Lung (tissue), 12 donors: ENCODE data around the gene PRKAA2. TPM values are rescaled to one million over a fixed set of nuclear protein-coding genes. Genes with fewer than 3 reads are reported as not detected.

Experiments
- ATAC-seq: fragments of 200-7000 bp; cut with Tn5 transposase; one replicate; pipeline ENCODE4 v1.9.1; 2020; ENCODE audit warnings: moderate number of reproducible peaks; ENCODE audit not compliant: insufficient read depth, low FRiP score
- DNase-seq, 3 donors: peaks; one replicate each; pipeline ENCODE4 v3.0.0-alpha.2; 2013 to 2017
- H3K27ac ChIP-seq, 2 donors: one replicate each; pipeline ENCODE4 v1.5.1; 2013; ENCODE audit warnings: mild to moderate bottlenecking in 2 of 2, moderate library complexity in 2 of 2, control low read depth in 1 of 2, inconsistent platforms in 1 of 2, low read depth in 1 of 2, low read length in 1 of 2
- H3K27me3 ChIP-seq, 3 donors: one replicate each; pipeline ENCODE4 v1.5.1; 2013; ENCODE audit warnings: low read length in 2 of 3; ENCODE audit not compliant: control insufficient read depth in 3 of 3, insufficient read depth in 3 of 3
- H3K36me3 ChIP-seq, 4 donors: one replicate each; pipeline ENCODE4 v1.5.1; 2013; ENCODE audit warnings: low read length in 4 of 4, mild to moderate bottlenecking in 1 of 4, moderate library complexity in 1 of 4; ENCODE audit not compliant: control insufficient read depth in 4 of 4, insufficient read depth in 4 of 4
- H3K4me1 ChIP-seq, 5 donors: one replicate each; pipeline ENCODE4 v1.5.1; 2013; ENCODE audit warnings: low read length in 5 of 5, mild to moderate bottlenecking in 2 of 5, moderate library complexity in 1 of 5; ENCODE audit not compliant: control insufficient read depth in 5 of 5, insufficient read depth in 5 of 5
- H3K4me3 ChIP-seq: one replicate; pipeline ENCODE4 v1.5.1; 2013; ENCODE audit warnings: mild to moderate bottlenecking, control low read depth, moderate library complexity
- H3K9ac ChIP-seq, 2 donors: one replicate each; pipeline ENCODE4 v1.5.1; 2013; ENCODE audit warnings: low read length in 2 of 2, control low read depth in 1 of 2; ENCODE audit not compliant: insufficient read depth in 1 of 2
- H3K9me3 ChIP-seq, 4 donors: one replicate each; pipeline ENCODE4 v1.5.1; 2013; ENCODE audit warnings: low read length in 3 of 4, mild to moderate bottlenecking in 1 of 4, moderate library complexity in 1 of 4; ENCODE audit not compliant: control insufficient read depth in 4 of 4, insufficient read depth in 3 of 4
- WGBS, 2 donors: extraction: QIAGEN DNeasy Blood & Tissue Kit; methylation state at CpG; one replicate each; pipeline ENCODE4 v1.1.7; 2013; 5-methylcytosine and 5-hydroxymethylcytosine counted together
- polyA plus RNA-seq, 2 donors: library from polyadenylated mRNA; stranded (reverse); fragments of 200-250 nt; gene quantifications; one replicate each; pipeline ENCODE4 v1.2.1, GENCODE V29; 2013
- total RNA-seq, 2 donors: library from RNA; depleted of rRNA in 1 of 2; stranded (reverse); fragments of >200 nt in 1 of 2; gene quantifications; one replicate each; pipeline ENCODE4 v1.2.1, GENCODE V29; 2014 to 2021
- TF ChIP-seq, protein P1 (sequence below): IDR thresholded peaks from 2 replicates; pipeline ENCODE4 v1.5.1; 2012; ENCODE audit warnings: mild to moderate bottlenecking; ENCODE audit errors: control extremely low read depth, extremely low read depth
- donor health status: control.
- donor health status: control.
- donor health status: Bipolar disorder and iron deficiency.
- donor health status: healthy.
- donor health status: DM: yes; HTN: yes; CAD: no.

PRKAA2 gene
- total and polyA plus RNA-seq, 4 donors, result 0.38 to 6.1 (median 1.3) TPM

DNA sequence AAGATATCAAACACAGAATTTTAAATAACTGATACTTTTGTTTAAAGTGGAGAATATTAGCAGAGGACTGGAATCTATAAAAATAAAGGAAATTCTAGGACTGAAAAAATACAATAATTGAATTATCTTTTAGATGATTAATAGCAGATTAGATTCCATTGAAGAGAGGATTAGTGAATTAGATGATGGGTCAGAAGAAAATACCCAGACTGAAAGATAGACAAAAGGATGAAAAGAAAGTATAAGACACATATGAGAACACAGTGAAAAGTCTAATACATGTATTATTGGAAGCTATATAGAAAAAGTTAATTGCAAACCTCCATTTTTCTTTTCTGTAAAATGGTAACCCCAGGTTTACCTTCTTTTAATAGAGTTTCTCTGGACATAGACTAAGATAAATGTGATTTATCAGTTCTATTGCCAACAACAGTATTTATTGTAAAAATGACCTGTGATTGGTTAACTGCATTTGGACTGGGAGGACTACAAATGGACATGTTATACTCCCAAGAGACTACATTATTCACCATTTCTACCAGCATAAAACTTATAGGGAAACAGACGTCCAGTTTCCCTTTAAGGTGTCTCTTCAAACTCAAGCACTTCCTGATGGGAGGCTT lies 11.0 kb downstream of the PRKAA2 start:
- no peak overlapping the region for H3K9ac ChIP-seq
- WGBS, 2 donors, result 82 to 88% methylated on average over 1 of the region's 1 CpG
- peak overlapping the region in 1 of 2 donors; percentile 83 for H3K27ac ChIP-seq
- H3K9me3 ChIP-seq, result peaks cover 0 to 8% (median 0%) of the 10 kb centered on the region in 4 donors
- no peak for DNase-seq
- peaks cover 0 to 8% (median 0%) of the 10 kb centered on the region in 5 donors for H3K4me1 ChIP-seq
- TF ChIP-seq, protein P1, sequence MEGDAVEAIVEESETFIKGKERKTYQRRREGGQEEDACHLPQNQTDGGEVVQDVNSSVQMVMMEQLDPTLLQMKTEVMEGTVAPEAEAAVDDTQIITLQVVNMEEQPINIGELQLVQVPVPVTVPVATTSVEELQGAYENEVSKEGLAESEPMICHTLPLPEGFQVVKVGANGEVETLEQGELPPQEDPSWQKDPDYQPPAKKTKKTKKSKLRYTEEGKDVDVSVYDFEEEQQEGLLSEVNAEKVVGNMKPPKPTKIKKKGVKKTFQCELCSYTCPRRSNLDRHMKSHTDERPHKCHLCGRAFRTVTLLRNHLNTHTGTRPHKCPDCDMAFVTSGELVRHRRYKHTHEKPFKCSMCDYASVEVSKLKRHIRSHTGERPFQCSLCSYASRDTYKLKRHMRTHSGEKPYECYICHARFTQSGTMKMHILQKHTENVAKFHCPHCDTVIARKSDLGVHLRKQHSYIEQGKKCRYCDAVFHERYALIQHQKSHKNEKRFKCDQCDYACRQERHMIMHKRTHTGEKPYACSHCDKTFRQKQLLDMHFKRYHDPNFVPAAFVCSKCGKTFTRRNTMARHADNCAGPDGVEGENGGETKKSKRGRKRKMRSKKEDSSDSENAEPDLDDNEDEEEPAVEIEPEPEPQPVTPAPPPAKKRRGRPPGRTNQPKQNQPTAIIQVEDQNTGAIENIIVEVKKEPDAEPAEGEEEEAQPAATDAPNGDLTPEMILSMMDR, result no peak
- H3K27me3 ChIP-seq, result no peaks in the 10 kb centered on the region
- ATAC-seq, result no peak
- H3K36me3 ChIP-seq, result peaks cover 0 to 5% (median 0%) of the 10 kb centered on the region in 4 donors
- no peak overlapping the region for H3K4me3 ChIP-seq

DNA sequence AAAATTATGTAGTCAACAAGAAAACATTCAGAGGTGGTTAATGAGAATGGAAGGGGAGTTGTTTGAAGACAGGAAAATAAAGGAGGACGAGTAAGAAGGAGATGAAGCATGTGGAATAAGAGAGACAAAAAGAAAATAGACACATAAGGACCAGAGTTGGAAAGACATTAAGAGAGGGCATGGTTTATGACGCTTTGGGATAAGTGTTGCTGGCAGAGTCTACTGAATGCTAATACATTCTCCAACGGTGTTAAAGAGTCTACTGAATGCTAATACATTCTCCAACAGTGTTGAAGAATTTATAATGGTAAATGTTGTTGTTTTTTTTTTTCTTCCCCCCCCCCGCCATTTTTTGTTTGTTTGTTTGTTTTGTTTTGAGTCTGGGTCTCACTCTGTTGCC lies 13.1 kb downstream of the PRKAA2 start:
- H3K27me3 ChIP-seq, result no peaks in the 10 kb centered on the region
- H3K9ac ChIP-seq, result no peak overlapping the region
- no peak overlapping the region for H3K4me3 ChIP-seq
- peak overlapping the region in 1 of 2 donors; percentile 43 for H3K27ac ChIP-seq
- H3K9me3 ChIP-seq, result peaks cover 0 to 8% (median 0%) of the 10 kb centered on the region in 4 donors
- DNase-seq, result no peak
- H3K4me1 ChIP-seq, result peaks cover 0 to 7% (median 0%) of the 10 kb centered on the region in 5 donors
- no peak for ATAC-seq
- TF ChIP-seq, protein P1, result no peak
- WGBS, 2 donors, result 80 to 95% methylated on average over 4 of the region's 4 CpGs
- peaks cover 0 to 5% (median 0%) of the 10 kb centered on the region in 4 donors for H3K36me3 ChIP-seq

DNA sequence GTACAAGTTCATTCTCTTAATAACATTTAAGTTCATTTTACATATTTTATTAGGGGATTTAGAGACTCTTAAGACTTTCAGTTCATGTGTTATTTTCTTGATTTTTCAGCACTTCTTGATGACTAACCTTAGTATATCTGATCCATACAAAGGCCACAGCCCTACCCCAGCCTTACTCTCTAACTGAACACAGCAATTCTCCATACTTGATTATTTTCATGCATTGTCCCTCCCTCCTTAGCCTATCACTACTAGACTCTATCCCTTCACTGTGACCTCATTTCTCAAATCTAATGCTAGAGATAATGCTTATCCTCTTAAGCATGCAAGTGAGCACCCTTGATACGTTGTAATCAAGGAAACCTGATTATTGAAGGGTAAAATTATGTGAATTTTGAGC lies 15.2 kb downstream of the PRKAA2 start:
- ATAC-seq (no peak), DNase-seq (no peak)
- peaks cover 0 to 8% (median 0%) of the 10 kb centered on the region in 4 donors for H3K9me3 ChIP-seq
- peaks cover 0 to 7% (median 0%) of the 10 kb centered on the region in 5 donors for H3K4me1 ChIP-seq
- H3K9ac ChIP-seq, result no peak overlapping the region
- 60 to 83% methylated on average over 1 of the region's 1 CpG for WGBS, 2 donors
- H3K36me3 ChIP-seq, result peaks cover 0 to 5% (median 0%) of the 10 kb centered on the region in 4 donors
- TF ChIP-seq, protein P1, result no peak
- no peak overlapping the region for H3K4me3 ChIP-seq
- no peak overlapping the region for H3K27ac ChIP-seq
- H3K27me3 ChIP-seq, result no peaks in the 10 kb centered on the region
